PFSK-1 (cell line): Measurements from ENCODE around the gene STK16.

ENCODE experiments used
- FOXP2 ChIP-seq: optimal IDR thresholded peaks from 2 replicates; pipeline ENCODE3; 2011; ENCODE audit warnings: borderline replicate concordance, control low read depth, inconsistent platforms; ENCODE audit not compliant: insufficient read depth; ENCODE audit errors: extremely low read length, extremely low read depth
- POLR2AphosphoS5 ChIP-seq: IDR thresholded peaks from 2 replicates; pipeline ENCODE4 v1.6.1; 2012; ENCODE audit warnings: low read depth, mild to moderate bottlenecking, control low read depth, low read length, moderate library complexity
- REST ChIP-seq, 2 experiments: IDR thresholded peaks; 2 replicates each; pipeline versions ENCODE4 v1.6.1 to v1.8.0; 2011 to 2012; ENCODE audit warnings: low read depth in 2 of 2, low read length in 2 of 2, control low read depth in 1 of 2, inconsistent platforms in 1 of 2, mild to moderate bottlenecking in 1 of 2, moderate library complexity in 1 of 2; ENCODE audit not compliant: insufficient read depth in 1 of 2
- SIN3A ChIP-seq: IDR thresholded peaks from 2 replicates; pipeline ENCODE4 v1.6.1; 2012; ENCODE audit warnings: mild to moderate bottlenecking, low read length, moderate library complexity, borderline replicate concordance; ENCODE audit not compliant: insufficient read depth
- TAF1 ChIP-seq: IDR thresholded peaks from 2 replicates; pipeline ENCODE4 v1.6.1; 2012; ENCODE audit warnings: low read length, control low read depth, borderline replicate concordance; ENCODE audit not compliant: insufficient read depth

- TF ChIP-seq POLR2AphosphoS5 (no peak), TAF1 (no peak), SIN3A (no peak), REST (IDR thresholded peaks at IDR 0.05; ENCODE audit: insufficient read depth in 1 of 2, low read depth in 2 of 2, low read length in 2 of 2) (no peak), FOXP2 (no peak)
Measured at GRCh38 chr2:219214786-219215185, 30.5 kb upstream of the STK16 start.
